Cardiac fibroblast (primary cell): Measurements from ENCODE around the gene ABCG2.
"Not testable (repeated sequence)": the region's sequence is repeated elsewhere in the genome, so short reads cannot be mapped to it uniquely, and the experiment has no call there.

Experiments used
- DNase-seq, 2 donors: peaks; one replicate each; pipeline versions ENCODE4 v3.0.0 to v3.0.0-alpha.2; 2010; ENCODE audit warnings: low read depth in 2 of 2
- H3K4me3 ChIP-seq, 2 donors: replicated peaks in 1 of 2; 1 replicate in 1 of 2; 2 replicates in 1 of 2; pipeline ENCODE4 v1.5.1; 2011; ENCODE audit warnings: low read depth in 2 of 2, low read length in 2 of 2, mild to moderate bottlenecking in 2 of 2, moderate library complexity in 1 of 2
- CTCF ChIP-seq: IDR thresholded peaks from one replicate; pipeline ENCODE4 v1.5.1; 2011; ENCODE audit warnings: low read depth, mild to moderate bottlenecking, low read length, inconsistent platforms

ABCG2 gene

GRCh38 chr4:88158038-88158488 is 376 bp downstream of the ABCG2 start:
- H3K4me3 ChIP-seq, result peak overlapping the region; percentile 55 to 56
- TF ChIP-seq CTCF, result no peak
- DNase-seq, result no peak

- H3K4me3 ChIP-seq, DNase-seq: not testable (repeated sequence)
Measured at GRCh38 chr4:88152331-88152730, 6.1 kb downstream of the ABCG2 start.

- TF ChIP-seq CTCF, result no peak
- DNase-seq, result no peak
- H3K4me3 ChIP-seq, result no peak overlapping the region
Measured at GRCh38 chr4:88148560-88148959, 9.9 kb downstream of the ABCG2 start.

- no peak overlapping the region for H3K4me3 ChIP-seq
- DNase-seq, result no peak
- no peak for TF ChIP-seq CTCF
Measured at GRCh38 chr4:88147799-88148217, 10.6 kb downstream of the ABCG2 start.

GRCh38 chr4:88146891-88147290 is 11.5 kb downstream of the ABCG2 start:
- H3K4me3 ChIP-seq, result no peak overlapping the region
- DNase-seq, result no peak
- no peak for TF ChIP-seq CTCF

- DNase-seq, result no peak
- TF ChIP-seq CTCF, result no peak
- no peak overlapping the region for H3K4me3 ChIP-seq
Measured at GRCh38 chr4:88144866-88145300, 13.6 kb downstream of the ABCG2 start.

GRCh38 chr4:88144048-88144447 is 14.4 kb downstream of the ABCG2 start:
- no peak for DNase-seq
- H3K4me3 ChIP-seq, result no peak overlapping the region
- no peak for TF ChIP-seq CTCF
